Left ventricle myocardium inferior (tissue), 1 donor: ENCODE measurements around the gene OR12D1. TPM values are rescaled to one million over a fixed set of nuclear protein-coding genes. Genes with fewer than 3 reads are reported as not detected.

Source experiments
- DNase-seq: peaks from one replicate; pipeline ENCODE4 v3.0.0-alpha.2; 2020
- H3K27ac ChIP-seq: fragments of 200-600 bp; replicated peaks from 2 replicates; pipeline ENCODE4 v1.8.0; 2021
- H3K27me3 ChIP-seq: fragments of 200-600 bp; 2 replicates; pipeline ENCODE4 v1.8.0; 2021; ENCODE audit warnings: low read depth
- H3K36me3 ChIP-seq: fragments of 200-600 bp; 2 replicates; pipeline ENCODE4 v1.8.0; 2021
- H3K4me1 ChIP-seq: fragments of 200-600 bp; 2 replicates; pipeline ENCODE4 v1.8.0; 2021
- H3K4me3 ChIP-seq: fragments of 200-600 bp; 2 replicates; pipeline ENCODE4 v1.8.0; 2021; ENCODE audit warnings: mild to moderate bottlenecking, moderate library complexity
- H3K9me3 ChIP-seq: fragments of 200-600 bp; replicated peaks from 2 replicates; pipeline ENCODE4 v1.8.0; 2021
- intact Hi-C: fragments of 100-400 bp; cut with micrococcal nuclease; formaldehyde crosslinking; loops from one replicate; pipeline ENCODE4 v1.11.0; 2022
- total RNA-seq: library from RNA; stranded (reverse); fragmentation: NEBNext Ultra II Directional; extraction: Animal tissue kit (Norgen Biotek cat#: 25700); gene quantifications from one replicate; pipeline ENCODE4 v1.2.1, GENCODE V29; 2021
- TF ChIP-seq, protein P1 (sequence below): fragments of 200-600 bp; IDR thresholded peaks from 2 replicates; pipeline ENCODE4 v1.8.0; 2021; ENCODE audit warnings: antibody characterized with exemption, mild to moderate bottlenecking, borderline replicate concordance
- donor health status: DM: no; HTN: yes; CAD: no; lungs with severe emphysema.

The OR12D1 gene
- total RNA-seq, 1 donor from 2014 or later, result not detected

- Histone ChIP-seq H3K4me3 (no peak overlapping the region), H3K36me3 (no peaks in the 10 kb centered on the region), H3K4me1 (no peaks in the 10 kb centered on the region), H3K9me3 (peaks cover 8% of the 10 kb centered on the region), H3K27me3 (peaks cover 17% of the 10 kb centered on the region), H3K27ac (no peak overlapping the region)
- TF ChIP-seq, protein P1, sequence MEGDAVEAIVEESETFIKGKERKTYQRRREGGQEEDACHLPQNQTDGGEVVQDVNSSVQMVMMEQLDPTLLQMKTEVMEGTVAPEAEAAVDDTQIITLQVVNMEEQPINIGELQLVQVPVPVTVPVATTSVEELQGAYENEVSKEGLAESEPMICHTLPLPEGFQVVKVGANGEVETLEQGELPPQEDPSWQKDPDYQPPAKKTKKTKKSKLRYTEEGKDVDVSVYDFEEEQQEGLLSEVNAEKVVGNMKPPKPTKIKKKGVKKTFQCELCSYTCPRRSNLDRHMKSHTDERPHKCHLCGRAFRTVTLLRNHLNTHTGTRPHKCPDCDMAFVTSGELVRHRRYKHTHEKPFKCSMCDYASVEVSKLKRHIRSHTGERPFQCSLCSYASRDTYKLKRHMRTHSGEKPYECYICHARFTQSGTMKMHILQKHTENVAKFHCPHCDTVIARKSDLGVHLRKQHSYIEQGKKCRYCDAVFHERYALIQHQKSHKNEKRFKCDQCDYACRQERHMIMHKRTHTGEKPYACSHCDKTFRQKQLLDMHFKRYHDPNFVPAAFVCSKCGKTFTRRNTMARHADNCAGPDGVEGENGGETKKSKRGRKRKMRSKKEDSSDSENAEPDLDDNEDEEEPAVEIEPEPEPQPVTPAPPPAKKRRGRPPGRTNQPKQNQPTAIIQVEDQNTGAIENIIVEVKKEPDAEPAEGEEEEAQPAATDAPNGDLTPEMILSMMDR, result no peak
- no peak for DNase-seq
- intact Hi-C loops, result no loop called here
Observed at GRCh38 chr6:29451471-29452193, 36.9 kb downstream of the OR12D1 start.

- TF ChIP-seq, protein P1, result no peak
- no peaks in the 10 kb centered on the region for H3K4me1 ChIP-seq
Observed at GRCh38 chr6:29456971-29457370, 42.2 kb downstream of the OR12D1 start, which contains the start of the genes OR11A1 and OR2H1. Gene OR11A1 (minus strand): TSS chr6:29457071. CDS start chr6:29427641, 29,430 bp downstream. Gene OR2H1 (plus strand): TSS chr6:29457155. CDS start chr6:29461770, 4,615 bp downstream.

GRCh38 chr6:29461021-29461814 lies 46.5 kb downstream of the OR12D1 start:
- no peak for DNase-seq
- intact Hi-C loops, result no loop called here
- TF ChIP-seq, protein P1, result no peak
- H3K4me1 ChIP-seq, result no peaks in the 10 kb centered on the region
- H3K27me3 ChIP-seq, result peaks cover 26% of the 10 kb centered on the region
- no peak overlapping the region for H3K27ac ChIP-seq
- no peaks in the 10 kb centered on the region for H3K9me3 ChIP-seq
- no peak overlapping the region for H3K4me3 ChIP-seq
- H3K36me3 ChIP-seq, result no peaks in the 10 kb centered on the region

More at GRCh38 chr6:29456971-29457370, 42.2 kb downstream of the OR12D1 start, which contains the start of the genes OR11A1 and OR2H1:
- no peak within 1 kb of the TSS for H3K4me3 ChIP-seq
- H3K27ac ChIP-seq, result no peak within 1 kb of the TSS
- peaks cover 11% of the 10 kb centered on the region for H3K27me3 ChIP-seq
- peaks cover 2% of the 10 kb centered on the region for H3K9me3 ChIP-seq
- DNase-seq, result no peak
- no peaks in the 10 kb centered on the region for H3K36me3 ChIP-seq
- intact Hi-C loops, result no loop called here

- DNase-seq, result no peak
- Histone ChIP-seq H3K27me3 (peaks cover 27% of the 10 kb centered on the region), H3K4me1 (no peaks in the 10 kb centered on the region), H3K4me3 (no peak overlapping the region), H3K9me3 (no peaks in the 10 kb centered on the region), H3K27ac (no peak overlapping the region), H3K36me3 (no peaks in the 10 kb centered on the region)
- intact Hi-C loops, result no loop called here
- TF ChIP-seq, protein P1, result no peak
Observed at GRCh38 chr6:29462022-29462421, 47.3 kb downstream of the OR12D1 start.

- no peak overlapping the region for H3K4me3 ChIP-seq
- H3K4me1 ChIP-seq, result no peaks in the 10 kb centered on the region
- DNase-seq, result no peak
- intact Hi-C loops, result no loop called here
- H3K36me3 ChIP-seq, result no peaks in the 10 kb centered on the region
- H3K9me3 ChIP-seq, result no peaks in the 10 kb centered on the region
- peaks cover 30% of the 10 kb centered on the region for H3K27me3 ChIP-seq
- no peak overlapping the region for H3K27ac ChIP-seq
- TF ChIP-seq, protein P1, result no peak
Observed at GRCh38 chr6:29465279-29465678, 50.6 kb downstream of the OR12D1 start.
